ENCODE data around the gene NACAD.

NACAD gene

GRCh38 chr7:45089341-45089891 lies 647 bp upstream of the NACAD start:
- peak; percentile 70 for DNase-seq

GRCh38 chr7:45088146-45088701 lies 545 bp downstream of the NACAD start:
- no peak for DNase-seq

- DNase-seq = no peak
These were observed 1.2 kb downstream of the NACAD start for GRCh38 chr7:45087301-45088145.

GRCh38 chr7:45086331-45087065 lies 2.3 kb downstream of the NACAD start:
- DNase-seq = no peak

GRCh38 chr7:45085619-45086200 lies 3.1 kb downstream of the NACAD start:
- DNase-seq = no peak

GRCh38 chr7:45084901-45085618 lies 3.7 kb downstream of the NACAD start:
- DNase-seq = no peak

GRCh38 chr7:45084336-45084735 lies 4.4 kb downstream of the NACAD start:
- no peak for DNase-seq

- DNase-seq = no peak
These were observed 5.9 kb downstream of the NACAD start for GRCh38 chr7:45082831-45083331.

- no peak for DNase-seq
These were observed 6.5 kb downstream of the NACAD start for GRCh38 chr7:45082031-45082830.

- no peak for DNase-seq
These were observed 7.1 kb downstream of the NACAD start for GRCh38 chr7:45081670-45081974.

- DNase-seq = no peak
These were observed 7.7 kb downstream of the NACAD start for GRCh38 chr7:45080958-45081669.

- no peak for DNase-seq
These were observed 8.4 kb downstream of the NACAD start for GRCh38 chr7:45080265-45080957.

- DNase-seq = no peak
These were observed 10.6 kb downstream of the NACAD start for GRCh38 chr7:45078125-45078681.

- DNase-seq = no peak
These were observed 11.2 kb downstream of the NACAD start for GRCh38 chr7:45077579-45077978.

GRCh38 chr7:45076946-45077345 lies 11.8 kb downstream of the NACAD start:
- no peak for DNase-seq

GRCh38 chr7:45075871-45076796 lies 12.6 kb downstream of the NACAD start:
- no peak for DNase-seq

GRCh38 chr7:45075355-45075644 lies 13.5 kb downstream of the NACAD start:
- DNase-seq = no peak

GRCh38 chr7:45074528-45075354 lies 14.0 kb downstream of the NACAD start:
- DNase-seq = no peak

Data from CD4-positive, alpha-beta T cell treated with Interferon gamma for 1 hour (primary cell).